ENCODE results near the gene SDCCAG8. TPM values are rescaled to one million over a fixed set of nuclear protein-coding genes. Genes with fewer than 3 reads are reported as not detected.

Gene SDCCAG8
- total and polyA plus RNA-seq, 2 donors, result 35.6 to 44.2 TPM

GRCh38 chr1:243539636-243540035 lies 283.8 kb downstream of the SDCCAG8 start:
- Histone ChIP-seq H3K27me3 (ENCODE audit: control insufficient read depth in 2 of 2, insufficient read depth in 1 of 2, low read length in 1 of 2) (no peaks in the 10 kb centered on the region), H3K36me3 (ENCODE audit: control insufficient read depth in 2 of 2, insufficient read depth in 2 of 2, low read length in 1 of 2) (peaks cover 1 to 4% of the 10 kb centered on the region in 2 donors), H3K9me3 (ENCODE audit: control insufficient read depth in 2 of 2, insufficient read depth in 1 of 2, low read length in 1 of 2) (no peaks in the 10 kb centered on the region), H3K4me3 (ENCODE audit: low read length in 2 of 2) (no peak overlapping the region), H3K27ac (ENCODE audit: low read depth in 1 of 2, low read length in 1 of 2) (no peak overlapping the region), H3K4me1 (ENCODE audit: control insufficient read depth in 2 of 2, insufficient read depth in 2 of 2, low read length in 2 of 2) (no peaks in the 10 kb centered on the region)
- DNase-seq (ENCODE audit: low read depth in 6 of 9, low spot score in 9 of 9), result no peak

DNA sequence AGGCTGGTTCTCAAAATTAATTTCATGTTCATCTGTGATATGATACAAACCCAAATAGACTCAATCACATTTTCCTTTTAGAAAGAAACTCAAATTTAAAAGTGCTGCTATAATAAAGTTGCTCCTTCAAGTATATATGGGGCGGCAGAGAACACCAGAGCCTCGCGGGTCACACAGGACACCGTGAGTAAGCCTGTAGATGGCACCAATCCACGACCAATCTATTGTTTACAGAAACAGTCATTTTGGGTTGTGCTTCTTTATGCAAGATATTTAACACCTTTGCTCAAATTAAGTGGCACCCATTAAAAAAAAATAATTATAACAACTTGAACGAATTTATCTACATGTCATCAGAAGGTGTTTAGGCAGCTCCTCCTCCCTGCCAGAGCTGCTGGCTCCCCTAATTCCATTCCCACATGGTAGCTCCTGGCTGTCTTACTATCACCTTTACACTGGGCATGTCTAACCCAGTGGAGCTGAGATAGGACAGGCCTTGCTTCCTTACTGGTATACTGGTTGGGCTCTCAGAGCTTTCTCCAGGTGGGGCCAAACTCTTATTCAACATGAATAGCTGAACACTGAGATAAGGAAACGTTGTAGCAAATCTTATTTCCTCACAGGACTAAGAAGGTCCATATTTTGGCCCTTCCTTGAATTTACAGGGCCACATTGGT lies 287.0 kb downstream of the SDCCAG8 start:
- no peaks in the 10 kb centered on the region for H3K27me3 ChIP-seq (ENCODE audit: control insufficient read depth in 2 of 2, insufficient read depth in 1 of 2, low read length in 1 of 2)
- no peak overlapping the region for H3K4me3 ChIP-seq (ENCODE audit: low read length in 2 of 2)
- no peak overlapping the region for H3K27ac ChIP-seq (ENCODE audit: low read depth in 1 of 2, low read length in 1 of 2)
- no peaks in the 10 kb centered on the region for H3K4me1 ChIP-seq (ENCODE audit: control insufficient read depth in 2 of 2, insufficient read depth in 2 of 2, low read length in 2 of 2)
- no peaks in the 10 kb centered on the region for H3K9me3 ChIP-seq (ENCODE audit: control insufficient read depth in 2 of 2, insufficient read depth in 1 of 2, low read length in 1 of 2)
- peaks cover 3 to 4% of the 10 kb centered on the region in 2 donors for H3K36me3 ChIP-seq (ENCODE audit: control insufficient read depth in 2 of 2, insufficient read depth in 2 of 2, low read length in 1 of 2)
- WGBS, result 83% methylated on average over 7 of the region's 7 CpGs
- no peak for DNase-seq (ENCODE audit: low read depth in 6 of 9, low spot score in 9 of 9)

GRCh38 chr1:243543501-243543900 lies 287.7 kb downstream of the SDCCAG8 start:
- H3K27ac ChIP-seq (ENCODE audit: low read depth in 1 of 2, low read length in 1 of 2), result no peak overlapping the region
- no peak for DNase-seq (ENCODE audit: low read depth in 6 of 9, low spot score in 9 of 9)
- no peaks in the 10 kb centered on the region for H3K27me3 ChIP-seq (ENCODE audit: control insufficient read depth in 2 of 2, insufficient read depth in 1 of 2, low read length in 1 of 2)
- H3K4me1 ChIP-seq (ENCODE audit: control insufficient read depth in 2 of 2, insufficient read depth in 2 of 2, low read length in 2 of 2), result no peaks in the 10 kb centered on the region
- no peaks in the 10 kb centered on the region for H3K9me3 ChIP-seq (ENCODE audit: control insufficient read depth in 2 of 2, insufficient read depth in 1 of 2, low read length in 1 of 2)
- 98% methylated on average over 2 of the region's 2 CpGs for WGBS
- H3K4me3 ChIP-seq (ENCODE audit: low read length in 2 of 2), result no peak overlapping the region
- H3K36me3 ChIP-seq (ENCODE audit: control insufficient read depth in 2 of 2, insufficient read depth in 2 of 2, low read length in 1 of 2), result peaks cover 3 to 4% of the 10 kb centered on the region in 2 donors

DNA sequence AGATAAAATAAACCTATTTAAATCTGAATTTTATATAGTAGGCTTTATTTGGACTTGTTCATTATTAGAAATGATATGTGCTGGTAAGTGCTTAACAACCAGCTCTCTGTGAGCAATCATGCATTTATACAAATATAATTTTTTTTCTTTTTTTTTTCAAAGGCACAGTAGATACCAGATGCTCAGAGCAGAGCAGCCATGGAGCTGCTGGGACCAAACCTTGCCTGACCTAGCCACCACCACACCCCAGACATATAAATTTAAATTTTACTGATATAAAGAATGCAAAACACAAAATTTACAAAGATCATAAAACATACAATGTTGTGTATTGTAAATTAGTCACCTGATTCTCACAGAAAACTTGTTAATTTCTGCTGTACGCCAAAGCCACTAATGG lies 290.6 kb downstream of the SDCCAG8 start:
- no peaks in the 10 kb centered on the region for H3K27me3 ChIP-seq (ENCODE audit: control insufficient read depth in 2 of 2, insufficient read depth in 1 of 2, low read length in 1 of 2)
- DNase-seq (ENCODE audit: low read depth in 6 of 9, low spot score in 9 of 9), result no peak
- H3K36me3 ChIP-seq (ENCODE audit: control insufficient read depth in 2 of 2, insufficient read depth in 2 of 2, low read length in 1 of 2), result peaks cover 3 to 4% of the 10 kb centered on the region in 2 donors
- H3K9me3 ChIP-seq (ENCODE audit: control insufficient read depth in 2 of 2, insufficient read depth in 1 of 2, low read length in 1 of 2), result no peaks in the 10 kb centered on the region
- no peak overlapping the region for H3K27ac ChIP-seq (ENCODE audit: low read depth in 1 of 2, low read length in 1 of 2)
- 0% methylated on average over 1 of the region's 1 CpG for WGBS
- no peak overlapping the region for H3K4me3 ChIP-seq (ENCODE audit: low read length in 2 of 2)
- H3K4me1 ChIP-seq (ENCODE audit: control insufficient read depth in 2 of 2, insufficient read depth in 2 of 2, low read length in 2 of 2), result no peaks in the 10 kb centered on the region

DNA sequence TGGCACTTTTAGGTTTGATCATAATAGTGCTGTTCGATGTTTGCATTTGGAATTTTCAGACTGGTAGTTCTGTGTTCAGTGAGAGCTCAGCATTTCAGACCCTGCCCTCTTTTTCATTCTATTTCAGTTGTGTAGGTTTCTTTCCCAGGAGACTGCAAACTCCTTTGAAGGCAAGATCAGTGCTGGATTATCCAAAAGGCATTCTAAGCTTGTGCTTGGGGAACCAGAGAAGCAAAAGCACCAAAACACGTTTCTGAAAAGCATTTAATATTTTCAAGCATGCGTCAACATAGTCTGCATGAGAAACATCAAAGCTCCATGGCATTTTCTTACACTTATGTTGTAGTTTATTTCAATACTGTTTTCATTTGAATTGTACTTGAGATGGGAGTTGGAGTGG lies 292.1 kb downstream of the SDCCAG8 start:
- H3K4me3 ChIP-seq (ENCODE audit: low read length in 2 of 2), result no peak overlapping the region
- peaks cover 3 to 4% of the 10 kb centered on the region in 2 donors for H3K36me3 ChIP-seq (ENCODE audit: control insufficient read depth in 2 of 2, insufficient read depth in 2 of 2, low read length in 1 of 2)
- H3K4me1 ChIP-seq (ENCODE audit: control insufficient read depth in 2 of 2, insufficient read depth in 2 of 2, low read length in 2 of 2), result no peaks in the 10 kb centered on the region
- no peaks in the 10 kb centered on the region for H3K9me3 ChIP-seq (ENCODE audit: control insufficient read depth in 2 of 2, insufficient read depth in 1 of 2, low read length in 1 of 2)
- DNase-seq (ENCODE audit: low read depth in 6 of 9, low spot score in 9 of 9), result no peak
- no peak overlapping the region for H3K27ac ChIP-seq (ENCODE audit: low read depth in 1 of 2, low read length in 1 of 2)
- H3K27me3 ChIP-seq (ENCODE audit: control insufficient read depth in 2 of 2, insufficient read depth in 1 of 2, low read length in 1 of 2), result no peaks in the 10 kb centered on the region
- WGBS, result 98% methylated on average over 3 of the region's 3 CpGs

GRCh38 chr1:243548516-243548915 lies 292.7 kb downstream of the SDCCAG8 start:
- Histone ChIP-seq H3K4me1 (ENCODE audit: control insufficient read depth in 2 of 2, insufficient read depth in 2 of 2, low read length in 2 of 2) (no peaks in the 10 kb centered on the region), H3K9me3 (ENCODE audit: control insufficient read depth in 2 of 2, insufficient read depth in 1 of 2, low read length in 1 of 2) (no peaks in the 10 kb centered on the region), H3K4me3 (ENCODE audit: low read length in 2 of 2) (no peak overlapping the region), H3K27me3 (ENCODE audit: control insufficient read depth in 2 of 2, insufficient read depth in 1 of 2, low read length in 1 of 2) (no peaks in the 10 kb centered on the region), H3K27ac (ENCODE audit: low read depth in 1 of 2, low read length in 1 of 2) (no peak overlapping the region), H3K36me3 (ENCODE audit: control insufficient read depth in 2 of 2, insufficient read depth in 2 of 2, low read length in 1 of 2) (peaks cover 3 to 4% of the 10 kb centered on the region in 2 donors)
- WGBS, result 99% methylated on average over 1 of the region's 1 CpG
- DNase-seq (ENCODE audit: low read depth in 6 of 9, low spot score in 9 of 9), result no peak

DNA sequence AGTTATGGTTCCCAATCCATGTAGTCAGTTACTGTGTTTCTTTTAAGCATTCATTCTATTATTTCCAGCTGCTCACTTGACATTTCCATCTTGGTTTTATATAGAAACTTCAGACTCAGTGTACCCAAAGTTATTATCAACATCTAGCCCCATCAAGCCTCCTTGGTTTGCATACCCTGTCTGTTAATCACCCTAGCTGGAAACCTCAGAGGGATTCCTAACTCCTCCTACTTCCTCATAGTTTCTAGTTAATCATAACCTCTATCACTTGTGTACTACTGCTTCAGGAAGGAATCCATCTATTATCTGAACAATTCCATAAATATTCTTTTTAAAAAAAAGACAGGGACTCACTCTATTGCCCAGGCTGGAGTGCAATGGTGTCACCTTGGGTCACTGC lies 293.3 kb downstream of the SDCCAG8 start:
- Histone ChIP-seq H3K27me3 (ENCODE audit: control insufficient read depth in 2 of 2, insufficient read depth in 1 of 2, low read length in 1 of 2) (no peaks in the 10 kb centered on the region), H3K9me3 (ENCODE audit: control insufficient read depth in 2 of 2, insufficient read depth in 1 of 2, low read length in 1 of 2) (no peaks in the 10 kb centered on the region), H3K4me3 (ENCODE audit: low read length in 2 of 2) (no peak overlapping the region), H3K36me3 (ENCODE audit: control insufficient read depth in 2 of 2, insufficient read depth in 2 of 2, low read length in 1 of 2) (peaks cover 3 to 4% of the 10 kb centered on the region in 2 donors), H3K27ac (ENCODE audit: low read depth in 1 of 2, low read length in 1 of 2) (no peak overlapping the region), H3K4me1 (ENCODE audit: control insufficient read depth in 2 of 2, insufficient read depth in 2 of 2, low read length in 2 of 2) (no peaks in the 10 kb centered on the region)
- no peak for DNase-seq (ENCODE audit: low read depth in 6 of 9, low spot score in 9 of 9)

Other genes with a start within 250 kb of the SDCCAG8 start
- 48.6 TPM for gene CEP170, start 760 bp upstream of the SDCCAG8 start, total RNA-seq
- gene CEP170, start 760 bp upstream of the SDCCAG8 start, polyA plus RNA-seq, result 40.8 TPM